SK-MEL-5 (cell line): ENCODE results near the gene SEPTIN3. TPM values are rescaled to one million over a fixed set of nuclear protein-coding genes. Genes with fewer than 3 reads are reported as not detected.

Experiments used
- DNase-seq: peaks from one replicate; pipeline ENCODE4 v3.0.0-alpha.2; 2016; ENCODE audit warnings: low read depth, low spot score
- in situ Hi-C: cut with HindIII; loops from 2 replicates; pipeline ENCODE4 v1.10.0; 2016; ENCODE audit warnings: low sequenced_read_pairs, high pct_unique_total_duplicates, low pct_unique_long_range_greater_than_20kb
- total RNA-seq: library from RNA; depleted of rRNA; stranded (reverse); fragments of >200 nt; shearing (Covaris generic); gene quantifications from 2 replicates; pipeline ENCODE4 v1.2.3, GENCODE V29; 2014

The SEPTIN3 gene
- total RNA-seq, 1 experiment from 2014 or later = 25.9 TPM

GRCh38 chr22:41968601-41969000, 642 bp upstream of the SEPTIN3 start:
- no peak for DNase-seq
- in situ Hi-C loops = no loop called here

DNA sequence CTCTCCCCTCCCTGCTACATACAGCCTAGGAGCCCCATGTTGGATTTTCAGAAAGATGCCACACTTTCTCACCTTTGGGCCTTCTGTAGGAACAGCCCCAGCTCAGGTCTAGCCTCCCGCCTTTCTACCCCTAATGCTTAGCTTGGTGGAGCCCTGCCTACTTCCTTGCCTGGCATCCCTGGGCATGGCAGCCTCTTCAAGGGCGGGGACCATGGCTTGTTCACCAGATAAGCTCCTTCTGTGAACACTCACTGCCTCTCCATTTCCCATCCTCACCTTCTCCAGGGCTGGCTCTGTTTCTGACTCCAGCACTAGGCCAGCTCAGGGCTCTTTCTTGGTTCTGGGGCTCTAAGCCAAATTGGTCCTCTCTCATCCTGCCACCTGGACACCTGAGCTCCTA, 1.4 kb downstream of the SEPTIN3 start:
- no peak for DNase-seq
- in situ Hi-C loops = no loop called here

DNA sequence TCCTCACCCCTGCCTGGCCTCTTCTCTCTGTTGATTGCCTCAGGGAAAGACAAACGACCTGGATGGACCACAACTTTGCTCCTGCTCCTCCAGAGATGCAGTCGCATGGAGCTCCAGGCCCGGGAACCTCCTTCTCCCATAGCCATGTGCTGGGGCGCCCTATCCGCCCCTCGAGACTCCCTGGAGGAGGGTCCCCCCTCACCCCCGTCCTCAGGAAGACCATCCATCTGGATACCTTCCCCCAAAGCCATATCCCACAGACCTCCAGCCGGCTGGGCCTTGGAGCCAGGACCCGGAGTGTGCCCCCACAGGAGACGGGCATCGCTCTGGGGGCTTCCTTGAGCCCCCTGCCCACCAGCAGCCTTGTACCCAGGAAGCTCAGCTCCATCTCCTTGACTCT, 2.2 kb downstream of the SEPTIN3 start:
- no peak for DNase-seq

GRCh38 chr22:41974691-41975290, 5.5 kb downstream of the SEPTIN3 start:
- DNase-seq = no peak
- in situ Hi-C loops = no loop called here

More for the DNA sequence above, 2.2 kb downstream of the SEPTIN3 start:
- in situ Hi-C loops = no loop called here

DNA sequence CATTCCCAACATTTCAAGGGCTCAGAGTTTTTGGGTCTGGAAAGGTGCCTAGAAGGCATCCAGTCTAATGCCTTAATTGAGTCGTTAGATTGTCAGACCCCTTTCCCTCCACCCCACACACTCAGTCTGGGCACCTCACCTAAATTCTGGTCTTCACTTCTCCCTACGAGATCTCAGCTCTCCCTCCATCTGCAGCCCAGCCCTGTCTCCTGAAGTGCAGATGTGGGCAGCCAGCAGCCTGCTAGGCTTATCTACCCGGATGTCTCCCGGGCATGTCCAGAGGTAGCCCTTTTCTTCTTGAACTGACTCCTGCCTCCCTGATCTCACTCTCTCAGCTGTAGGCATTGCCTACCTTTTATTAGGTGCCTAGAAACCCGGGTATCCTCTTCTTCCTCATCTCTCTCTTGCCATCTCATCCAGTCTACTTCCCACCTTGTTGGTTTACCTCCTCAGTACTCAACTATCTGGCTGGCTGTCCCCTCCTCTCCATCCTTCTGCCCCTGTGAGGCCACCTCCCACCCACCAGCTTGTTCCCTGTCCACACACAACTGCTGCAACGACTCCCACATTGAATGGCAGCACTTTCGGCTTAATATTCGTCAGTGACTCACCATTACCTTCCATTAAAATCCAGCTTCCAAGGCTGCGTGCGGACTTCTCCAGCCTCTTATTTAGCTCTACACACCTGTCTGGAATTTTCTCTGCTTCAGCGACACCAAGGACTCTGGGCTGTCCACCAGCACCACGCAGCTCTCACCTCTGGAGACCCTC, 6.2 kb downstream of the SEPTIN3 start:
- no peak for DNase-seq
- in situ Hi-C loops = no loop called here

GRCh38 chr22:41976070-41976901, 7.0 kb downstream of the SEPTIN3 start:
- peak; percentile 26 for DNase-seq

DNA sequence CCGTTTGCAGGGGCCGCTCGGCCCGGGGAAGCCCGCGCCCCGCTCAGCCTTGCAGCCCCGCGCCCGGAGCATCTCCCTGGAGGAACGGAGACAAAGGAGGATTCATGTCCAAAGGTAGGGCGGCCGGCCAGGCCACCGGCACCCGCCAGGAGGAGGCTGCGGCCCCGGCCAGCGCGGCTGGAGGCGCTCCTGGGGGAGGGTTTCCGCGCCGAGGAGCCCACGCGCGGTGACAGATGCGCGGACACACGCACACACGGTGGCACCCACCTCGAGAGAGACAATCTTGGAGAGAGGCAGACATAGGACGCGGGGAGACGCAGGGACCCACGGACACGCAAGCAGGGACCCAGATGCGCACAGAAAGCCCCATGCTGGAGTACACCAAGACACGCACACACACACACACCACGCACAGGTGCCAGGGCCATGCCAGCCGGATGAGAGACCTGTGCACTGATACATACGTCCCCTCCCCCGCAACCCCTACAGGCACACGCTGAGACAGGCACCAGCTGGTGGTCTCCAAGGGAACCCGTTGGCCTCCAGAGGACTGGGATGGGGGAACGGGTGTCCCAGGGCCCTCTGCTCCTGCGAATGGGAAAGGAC, 7.8 kb downstream of the SEPTIN3 start:
- in situ Hi-C loops = no loop called here
- no peak for DNase-seq

More at GRCh38 chr22:41976070-41976901, 7.0 kb downstream of the SEPTIN3 start:
- in situ Hi-C loops = no loop called here

- no peak for DNase-seq
- in situ Hi-C loops = no loop called here
These were observed 9.5 kb downstream of the SEPTIN3 start for GRCh38 chr22:41978732-41979131.

GRCh38 chr22:41979423-41980250, 10.4 kb downstream of the SEPTIN3 start:
- DNase-seq = no peak
- in situ Hi-C loops = no loop called here

DNA sequence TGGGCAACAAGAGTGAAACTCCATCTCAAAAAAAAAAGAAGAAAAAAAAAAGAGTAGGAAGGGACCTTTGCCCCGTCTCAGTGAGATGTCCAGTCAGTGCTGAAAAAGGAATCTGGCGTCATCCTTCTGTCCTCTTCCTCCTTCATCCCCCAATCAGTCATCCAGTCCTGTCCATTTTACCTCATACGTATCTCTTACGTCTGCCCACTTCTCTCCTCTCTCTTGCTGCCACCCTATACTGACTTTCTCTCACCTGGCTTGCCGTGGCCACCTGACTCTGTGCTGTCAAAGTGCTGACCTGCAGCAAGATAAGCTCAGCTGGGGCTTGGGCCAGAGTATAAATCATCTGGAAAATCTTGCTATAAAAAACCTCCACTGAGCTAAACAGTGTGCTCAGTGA, 13.6 kb downstream of the SEPTIN3 start:
- no peak for DNase-seq
- in situ Hi-C loops = no loop called here

GRCh38 chr22:41983513-41984405, 14.5 kb downstream of the SEPTIN3 start:
- peak; percentile 97 for DNase-seq
- in situ Hi-C loops = no loop called here

GRCh38 chr22:41987276-41987675, 18.0 kb downstream of the SEPTIN3 start:
- in situ Hi-C loops = no loop called here
- DNase-seq = no peak

GRCh38 chr22:41989246-41989645, 20.0 kb downstream of the SEPTIN3 start:
- in situ Hi-C loops = no loop called here
- DNase-seq = no peak

DNA sequence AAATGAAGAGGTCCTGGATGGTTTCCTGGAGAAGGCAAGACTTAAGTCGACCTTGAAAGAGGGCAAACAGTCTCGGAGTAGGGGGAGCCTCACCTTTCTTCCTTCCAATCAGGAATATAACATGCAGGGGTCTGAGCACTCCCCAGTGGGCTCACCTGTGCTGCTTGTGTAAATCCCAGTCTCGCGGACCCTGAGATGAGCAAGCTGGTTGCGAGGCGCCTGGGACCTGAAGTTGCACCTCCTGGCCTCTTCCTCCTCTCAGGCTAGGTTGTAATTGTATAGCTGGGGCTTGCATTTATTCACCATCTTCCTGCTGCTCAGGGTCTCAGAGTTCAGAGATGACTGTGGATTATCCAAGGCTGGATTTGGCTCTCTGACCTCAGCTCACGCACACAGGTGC, 21.9 kb downstream of the SEPTIN3 start:
- DNase-seq = no peak
- in situ Hi-C loops = no loop called here

- no peak for DNase-seq
- in situ Hi-C loops = no loop called here
These were observed 23.3 kb downstream of the SEPTIN3 start for GRCh38 chr22:41992496-41992895.

DNA sequence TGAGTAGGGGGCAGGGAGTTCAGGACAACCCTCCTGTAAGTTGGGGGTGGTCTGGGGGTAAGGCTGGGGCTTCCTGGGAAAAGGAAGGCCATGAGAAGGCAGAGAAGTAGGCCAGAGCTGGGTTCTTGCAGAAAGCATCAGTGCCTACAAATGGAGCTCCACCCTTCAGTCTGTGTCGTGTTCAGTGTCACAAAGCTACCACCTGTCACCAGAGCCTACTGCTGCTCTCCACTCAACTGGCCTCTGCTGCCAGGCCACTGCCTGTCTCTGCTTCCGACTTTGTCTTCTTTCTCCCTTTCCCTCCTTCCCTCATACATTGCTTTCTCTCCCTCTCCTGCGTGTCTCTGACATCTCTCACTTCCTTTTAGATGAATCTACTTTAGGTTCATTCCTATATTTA, 26.0 kb downstream of the SEPTIN3 start:
- in situ Hi-C loops = no loop called here
- no peak for DNase-seq
